Measurements from ENCODE around the gene TFAP2B. TPM values are rescaled to one million over a fixed set of nuclear protein-coding genes. Genes with fewer than 3 reads are reported as not detected.

The TFAP2B gene
- polyA plus RNA-seq, 1 experiment = not detected

DNA sequence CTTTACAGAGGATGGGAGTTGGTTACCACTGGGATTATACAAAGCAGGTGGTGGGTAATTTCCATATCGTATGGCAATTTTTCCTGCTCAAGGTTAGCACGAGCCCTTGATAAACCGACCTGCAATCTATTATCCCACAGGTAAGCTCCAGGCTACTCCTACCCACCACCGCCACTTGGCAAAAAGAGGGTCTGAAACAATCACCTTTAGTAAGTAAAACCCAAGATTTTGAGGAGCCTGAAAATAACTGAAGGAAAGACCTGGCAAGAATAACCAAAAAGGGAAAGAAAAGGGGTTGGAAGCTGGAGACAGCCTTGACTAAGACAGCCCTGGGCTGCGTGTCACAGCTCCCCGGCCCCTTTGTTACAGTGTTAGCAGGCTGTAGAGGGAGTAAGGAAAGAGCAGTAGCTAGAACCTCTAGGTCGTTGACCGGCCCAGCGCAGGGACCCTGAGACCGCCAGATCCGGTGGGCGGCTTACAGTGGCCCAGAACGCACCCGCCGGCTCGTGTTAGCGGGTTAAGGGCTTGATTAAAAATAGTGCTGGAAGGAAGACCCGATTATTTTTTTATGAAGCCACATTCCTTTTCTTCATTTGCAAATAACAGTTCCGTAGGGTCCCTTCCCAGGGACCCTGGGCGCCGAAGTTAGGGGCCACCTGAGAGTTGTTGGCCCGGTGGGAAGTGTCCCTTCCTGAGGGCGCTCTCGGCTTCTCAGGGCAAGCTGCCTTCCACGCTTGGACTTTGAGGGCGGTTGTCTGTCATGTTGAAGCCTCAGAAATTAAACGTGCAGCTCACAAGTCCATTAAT lies 30.5 kb downstream of the TFAP2B start:
- Histone ChIP-seq H3K27me3 (ENCODE audit: control insufficient read depth, insufficient read depth, low read length) (peaks cover 14% of the 10 kb centered on the region), H3K36me3 (ENCODE audit: control insufficient read depth, insufficient read depth, low read length) (no peaks in the 10 kb centered on the region), H3K4me3 (ENCODE audit: low read depth, low read length) (no peak overlapping the region)
- POLR2A ChIA-PET = no interaction called here
- DNase-seq (ENCODE audit: low read depth) = no peak
- CTCF ChIA-PET = interaction anchor here (0.6 to 1.4 kb wide), 4 partner anchors 9 to 1199 kb away, joined by 3 read pairs; no protein-coding TSS in a partner anchor
- TF ChIP-seq, protein P1, sequence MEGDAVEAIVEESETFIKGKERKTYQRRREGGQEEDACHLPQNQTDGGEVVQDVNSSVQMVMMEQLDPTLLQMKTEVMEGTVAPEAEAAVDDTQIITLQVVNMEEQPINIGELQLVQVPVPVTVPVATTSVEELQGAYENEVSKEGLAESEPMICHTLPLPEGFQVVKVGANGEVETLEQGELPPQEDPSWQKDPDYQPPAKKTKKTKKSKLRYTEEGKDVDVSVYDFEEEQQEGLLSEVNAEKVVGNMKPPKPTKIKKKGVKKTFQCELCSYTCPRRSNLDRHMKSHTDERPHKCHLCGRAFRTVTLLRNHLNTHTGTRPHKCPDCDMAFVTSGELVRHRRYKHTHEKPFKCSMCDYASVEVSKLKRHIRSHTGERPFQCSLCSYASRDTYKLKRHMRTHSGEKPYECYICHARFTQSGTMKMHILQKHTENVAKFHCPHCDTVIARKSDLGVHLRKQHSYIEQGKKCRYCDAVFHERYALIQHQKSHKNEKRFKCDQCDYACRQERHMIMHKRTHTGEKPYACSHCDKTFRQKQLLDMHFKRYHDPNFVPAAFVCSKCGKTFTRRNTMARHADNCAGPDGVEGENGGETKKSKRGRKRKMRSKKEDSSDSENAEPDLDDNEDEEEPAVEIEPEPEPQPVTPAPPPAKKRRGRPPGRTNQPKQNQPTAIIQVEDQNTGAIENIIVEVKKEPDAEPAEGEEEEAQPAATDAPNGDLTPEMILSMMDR (IDR thresholded peaks at IDR 0.05; ENCODE audit: insufficient read depth, low read depth, low read length) = no peak

DNA sequence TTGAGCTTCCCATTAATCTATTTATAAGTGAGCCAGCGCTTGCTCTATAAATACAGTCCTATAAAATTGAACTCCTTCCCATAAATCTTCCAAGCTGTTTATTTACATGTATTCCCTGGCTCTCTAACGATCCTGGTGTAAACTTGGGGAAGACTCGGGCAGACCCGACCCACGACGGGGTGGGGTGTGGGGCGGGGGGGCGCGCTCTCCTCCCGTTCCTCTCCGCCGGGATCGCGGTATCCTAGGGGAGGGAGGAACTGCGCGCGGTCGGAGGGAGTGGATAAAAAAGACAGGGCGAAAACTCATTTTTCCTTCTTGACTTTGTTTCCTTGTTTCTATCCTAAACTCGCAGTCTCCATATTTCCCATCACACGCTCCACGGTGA lies 31.1 kb downstream of the TFAP2B start:
- ChIA-PET POLR2A (no interaction called here), CTCF (interaction anchor here (0.6 to 1.4 kb wide), 2 partner anchors 10 to 12 kb away, joined by 3 read pairs; no protein-coding TSS in a partner anchor)
- TF ChIP-seq, protein P1 (IDR thresholded peaks at IDR 0.05; ENCODE audit: insufficient read depth, low read depth, low read length) = no peak
- H3K4me3 ChIP-seq (ENCODE audit: low read depth, low read length) = no peak overlapping the region
- DNase-seq (ENCODE audit: low read depth) = no peak
- H3K36me3 ChIP-seq (ENCODE audit: control insufficient read depth, insufficient read depth, low read length) = no peaks in the 10 kb centered on the region
- peaks cover 11% of the 10 kb centered on the region for H3K27me3 ChIP-seq (ENCODE audit: control insufficient read depth, insufficient read depth, low read length)

DNA sequence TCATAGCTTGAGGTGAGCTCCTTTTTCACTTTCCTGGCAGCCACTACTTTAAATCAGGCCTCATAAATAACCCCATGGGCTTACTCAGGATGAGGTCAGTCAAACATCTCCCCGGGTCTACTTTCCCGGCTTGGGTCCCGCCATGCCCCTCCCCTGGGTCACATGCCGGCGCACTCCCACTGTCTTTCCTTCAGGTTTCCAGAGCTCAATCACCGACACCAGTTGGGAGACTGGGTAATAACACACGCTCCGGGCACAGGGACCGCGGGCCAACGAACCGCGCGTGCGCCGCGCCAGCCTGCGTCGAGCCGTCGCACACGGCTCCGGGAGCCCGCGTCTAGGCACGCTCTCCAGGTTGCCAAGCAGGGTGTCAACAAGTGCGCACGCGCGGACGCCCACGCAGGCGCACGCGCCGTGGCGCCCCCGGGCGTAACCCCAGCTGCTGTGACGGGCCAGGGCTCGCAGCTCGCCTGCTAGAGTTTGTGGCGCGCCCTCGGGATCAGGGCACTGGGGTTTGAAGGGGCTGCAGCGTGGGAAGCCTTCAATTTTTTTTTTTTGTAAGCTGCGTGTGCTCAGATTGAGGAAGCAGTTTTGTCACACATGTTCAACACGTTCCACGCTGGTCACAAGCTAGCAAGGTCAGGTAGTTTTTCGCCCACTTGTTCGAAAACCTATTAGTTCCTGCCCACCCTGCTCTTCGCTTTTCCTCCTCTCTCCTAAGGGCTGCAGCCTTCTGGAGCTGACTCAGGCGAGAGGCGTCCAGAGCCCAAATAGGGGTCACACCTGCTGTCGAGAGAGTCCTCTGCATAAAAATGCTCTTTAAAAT lies 31.8 kb downstream of the TFAP2B start:
- POLR2A ChIA-PET = no interaction called here
- no peak overlapping the region for H3K4me3 ChIP-seq (ENCODE audit: low read depth, low read length)
- H3K36me3 ChIP-seq (ENCODE audit: control insufficient read depth, insufficient read depth, low read length) = no peaks in the 10 kb centered on the region
- CTCF ChIA-PET = interaction anchor here (0.6 to 1.4 kb wide), 2 partner anchors 11 to 13 kb away, joined by 3 read pairs; no protein-coding TSS in a partner anchor
- no peak for DNase-seq (ENCODE audit: low read depth)
- TF ChIP-seq, protein P1 (IDR thresholded peaks at IDR 0.05; ENCODE audit: insufficient read depth, low read depth, low read length) = no peak
- peaks cover 10% of the 10 kb centered on the region for H3K27me3 ChIP-seq (ENCODE audit: control insufficient read depth, insufficient read depth, low read length)

DNA sequence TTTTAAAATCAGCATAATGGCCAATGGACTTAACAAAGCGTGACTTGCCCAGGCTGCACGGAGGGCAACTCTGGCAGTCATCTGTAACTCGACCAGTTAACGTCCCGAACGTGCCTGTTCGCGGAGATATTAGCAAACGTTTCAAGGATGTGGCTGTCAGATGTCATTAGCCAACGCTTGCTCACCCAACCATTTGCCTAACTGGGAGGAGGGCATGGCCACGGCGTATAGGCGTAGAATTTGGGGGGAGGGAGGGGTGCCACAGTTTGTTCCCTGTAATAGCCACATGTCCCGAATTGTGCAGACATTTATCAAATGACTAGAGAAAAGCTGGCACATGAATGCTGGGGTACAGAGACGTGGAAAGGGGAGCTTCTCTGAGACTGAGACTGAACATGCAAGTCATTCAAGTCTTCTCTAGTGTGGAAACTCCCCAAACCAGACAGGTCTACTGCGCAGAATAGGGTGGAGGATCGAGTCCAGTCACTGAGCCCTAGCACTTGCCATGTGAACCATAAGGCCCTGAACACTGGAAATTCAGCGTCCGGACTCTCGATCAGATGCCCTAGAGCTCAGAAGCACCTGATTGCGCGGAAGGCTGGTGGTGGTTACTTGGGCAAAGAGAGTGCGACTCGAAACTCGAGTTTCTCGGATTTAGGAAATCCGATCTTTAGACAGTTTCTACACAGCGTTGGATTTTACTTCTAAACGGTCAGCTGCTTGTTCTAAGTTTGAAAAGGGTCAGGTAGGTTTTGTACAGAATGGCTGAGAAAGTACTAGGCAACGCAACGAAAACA lies 32.6 kb downstream of the TFAP2B start:
- ChIA-PET POLR2A (no interaction called here), CTCF (no interaction called here)
- peaks cover 7% of the 10 kb centered on the region for H3K27me3 ChIP-seq (ENCODE audit: control insufficient read depth, insufficient read depth, low read length)
- H3K4me3 ChIP-seq (ENCODE audit: low read depth, low read length) = no peak overlapping the region
- H3K36me3 ChIP-seq (ENCODE audit: control insufficient read depth, insufficient read depth, low read length) = no peaks in the 10 kb centered on the region
- TF ChIP-seq, protein P1 (IDR thresholded peaks at IDR 0.05; ENCODE audit: insufficient read depth, low read depth, low read length) = no peak
- no peak for DNase-seq (ENCODE audit: low read depth)

Data from BJ (cell line).